SIG-M5 (cell line): ENCODE data around the gene PNLIPRP1.

Source experiments
- DNase-seq: peaks from one replicate; lab custom pipeline; 2025; lab: John Stamatoyannopoulos, UW

The PNLIPRP1 gene

GRCh38 chr10:116599991-116600390 lies 9.2 kb downstream of the PNLIPRP1 start:
- DNase-seq = no peak

GRCh38 chr10:116602648-116603400 lies 12.1 kb downstream of the PNLIPRP1 start:
- no peak for DNase-seq

GRCh38 chr10:116606061-116606483 lies 15.3 kb downstream of the PNLIPRP1 start:
- DNase-seq = no peak

GRCh38 chr10:116607336-116607735 lies 16.6 kb downstream of the PNLIPRP1 start:
- no peak for DNase-seq

GRCh38 chr10:116608686-116609594 lies 18.2 kb downstream of the PNLIPRP1 start:
- DNase-seq = no peak

- DNase-seq = no peak
Observed at GRCh38 chr10:116610443-116611152, 19.8 kb downstream of the PNLIPRP1 start.

GRCh38 chr10:116611153-116611545 lies 20.4 kb downstream of the PNLIPRP1 start:
- DNase-seq = no peak

- no peak for DNase-seq
Observed at GRCh38 chr10:116612107-116612769, 21.5 kb downstream of the PNLIPRP1 start.

GRCh38 chr10:116613471-116613870 lies 22.7 kb downstream of the PNLIPRP1 start:
- no peak for DNase-seq

GRCh38 chr10:116614796-116615195 lies 24.0 kb downstream of the PNLIPRP1 start:
- DNase-seq = no peak

- no peak for DNase-seq
Observed at GRCh38 chr10:116615199-116615776, 24.5 kb downstream of the PNLIPRP1 start.

- DNase-seq = no peak
Observed at GRCh38 chr10:116620423-116621400, 30.0 kb downstream of the PNLIPRP1 start, which contains the start of gene PNLIPRP2. TSS of gene PNLIPRP2 (plus strand) at chr10:116620953.

- no peak for DNase-seq
Observed at GRCh38 chr10:116621476-116621875, 30.7 kb downstream of the PNLIPRP1 start.

GRCh38 chr10:116621934-116622655 lies 31.3 kb downstream of the PNLIPRP1 start:
- DNase-seq = no peak

- DNase-seq = no peak
Observed at GRCh38 chr10:116625845-116626244, 35.1 kb downstream of the PNLIPRP1 start.

GRCh38 chr10:116626815-116627214 lies 36.1 kb downstream of the PNLIPRP1 start:
- DNase-seq = no peak

GRCh38 chr10:116627386-116627933 lies 36.7 kb downstream of the PNLIPRP1 start:
- DNase-seq = no peak

GRCh38 chr10:116629340-116629739 lies 38.6 kb downstream of the PNLIPRP1 start:
- DNase-seq = no peak

- DNase-seq = no peak
Observed at GRCh38 chr10:116630020-116630419, 39.3 kb downstream of the PNLIPRP1 start.
